GM23248 (cell line): ENCODE data around the gene PXK. TPM values are rescaled to one million over a fixed set of nuclear protein-coding genes. Genes with fewer than 3 reads are reported as not detected.

Experiments used
- DNase-seq: peaks from one replicate; pipeline ENCODE4 v3.0.0-alpha.2; 2015
- H2AFZ ChIP-seq: fragments of 200-600 bp; sonication (generic); 2 replicates; pipeline ENCODE4 v1.6.1; 2016; ENCODE audit warnings: antibody characterized with exemption
- H3F3A ChIP-seq: fragments of 200-600 bp; sonication (generic); 2 replicates; pipeline ENCODE4 v1.6.1; 2016; ENCODE audit warnings: mild to moderate bottlenecking, antibody characterized with exemption, mixed run types; ENCODE audit not compliant: insufficient read depth
- H3K27ac ChIP-seq: fragments of 200-600 bp; sonication (generic); 2 replicates; pipeline ENCODE4 v1.5.1; 2016; ENCODE audit warnings: mild to moderate bottlenecking
- H3K27me3 ChIP-seq: fragments of 200-600 bp; sonication (generic); replicated peaks from 2 replicates; pipeline ENCODE4 v1.6.1; 2016; ENCODE audit warnings: mild to moderate bottlenecking; ENCODE audit not compliant: insufficient read depth
- H3K36me3 ChIP-seq: fragments of 200-600 bp; sonication (generic); 2 replicates; pipeline ENCODE4 v1.6.1; 2016; ENCODE audit warnings: low read depth, mild to moderate bottlenecking
- H3K4me1 ChIP-seq: fragments of 200-600 bp; sonication (generic); 2 replicates; pipeline ENCODE4 v1.6.1; 2016; ENCODE audit warnings: mild to moderate bottlenecking; ENCODE audit not compliant: insufficient read depth
- H3K4me2 ChIP-seq: fragments of 200-600 bp; sonication (generic); one replicate; pipeline ENCODE4 v1.6.1; 2016; ENCODE audit warnings: mild to moderate bottlenecking; ENCODE audit not compliant: unreplicated experiment
- H3K4me3 ChIP-seq: fragments of 200-600 bp; sonication (generic); 2 replicates; pipeline ENCODE4 v1.5.1; 2016; ENCODE audit warnings: mild to moderate bottlenecking
- H3K79me2 ChIP-seq: fragments of 200-600 bp; sonication (generic); 2 replicates; pipeline ENCODE4 v1.6.1; 2016; ENCODE audit warnings: mild to moderate bottlenecking; ENCODE audit not compliant: insufficient read depth
- H3K9ac ChIP-seq: fragments of 200-600 bp; sonication (generic); 2 replicates; pipeline ENCODE4 v1.6.1; 2016; ENCODE audit warnings: mild to moderate bottlenecking
- H3K9me2 ChIP-seq: fragments of 200-600 bp; sonication (generic); 2 replicates; pipeline ENCODE4 v1.6.1; 2016; ENCODE audit warnings: mixed run types, mild to moderate bottlenecking, moderate library complexity; ENCODE audit not compliant: insufficient read depth
- H3K9me3 ChIP-seq: fragments of 200-600 bp; sonication (generic); one replicate; pipeline ENCODE4 v1.6.1; 2017; ENCODE audit warnings: low read depth
- H4K20me1 ChIP-seq: fragments of 200-600 bp; sonication (generic); 2 replicates; pipeline ENCODE4 v1.6.0; 2016; ENCODE audit not compliant: insufficient read depth
- EZH2 ChIP-seq: fragments of 200-600 bp; sonication (generic); IDR thresholded peaks from 2 replicates; pipeline ENCODE4 v1.6.1; 2018; ENCODE audit warnings: antibody characterized with exemption, mild to moderate bottlenecking; ENCODE audit not compliant: insufficient read depth, poor library complexity, severe bottlenecking
- EZH2phosphoT487 ChIP-seq: fragments of 200-600 bp; sonication (generic); IDR thresholded peaks from 2 replicates; pipeline ENCODE4 v1.6.1; 2018; ENCODE audit warnings: antibody characterized with exemption, moderate library complexity, mild to moderate bottlenecking, low read depth; ENCODE audit not compliant: insufficient read depth
- WGBS, 2 experiments: methylation state at CpG; one replicate each; pipeline ENCODE4 v1.1.6; 2015 to 2017; ENCODE audit warnings: low lambda C conversion rate in 2 of 2, low coverage in 1 of 2; ENCODE audit errors: missing lambda C conversion rate in 2 of 2; 5-methylcytosine and 5-hydroxymethylcytosine counted together
- in situ Hi-C: fragments of 300-500 bp; cut with MboI; formaldehyde crosslinking; loops from 2 replicates; pipeline ENCODE4 v1.15.0; 2020
- polyA plus RNA-seq: library from polyadenylated mRNA; unstranded; fragments of >200 nt; fragmentation: Nextera tagmentation; extraction: Ambion mirVana; gene quantifications from 2 replicates; pipeline ENCODE4 v1.2.1, GENCODE V29; 2016
- total RNA-seq: library from RNA; depleted of rRNA; stranded (reverse); fragments of >200 nt; shearing (Covaris generic); gene quantifications from 2 replicates; pipeline ENCODE4 v1.2.3, GENCODE V29; 2014

The PXK gene
- total and polyA plus RNA-seq, 2 experiments from 2014 or later = 33.8 to 45.1 TPM

DNA sequence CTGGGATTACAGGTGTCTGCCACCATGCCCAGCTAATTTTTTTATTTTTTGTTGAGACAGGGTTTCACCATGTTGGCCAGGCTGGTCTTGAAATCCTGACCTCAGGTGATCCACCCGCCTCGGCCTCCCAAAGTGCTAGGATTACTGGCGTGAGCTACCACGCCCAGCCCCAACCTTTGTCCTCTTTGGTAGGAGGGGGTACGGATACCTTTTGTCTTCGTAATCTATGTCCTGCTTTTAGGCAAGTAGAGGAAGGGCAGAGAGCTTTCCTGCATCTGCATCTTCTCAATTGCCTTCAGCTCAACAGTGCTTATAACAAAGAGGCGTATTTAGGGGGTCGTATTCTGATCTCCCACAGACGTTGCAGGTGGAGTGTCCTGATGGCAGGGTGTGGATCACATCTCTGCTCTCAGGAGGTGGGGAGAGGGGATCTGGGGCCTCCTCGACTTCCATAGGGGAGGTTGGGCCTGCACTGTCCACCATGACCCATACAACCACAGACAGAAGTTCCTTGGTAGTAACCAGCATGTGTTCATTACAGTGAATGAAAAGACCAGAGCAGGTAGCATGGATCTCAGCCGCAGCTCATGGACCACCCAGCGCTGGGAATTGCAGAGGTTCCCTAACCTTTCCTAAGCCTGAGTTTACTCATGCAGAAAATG lies 137.8 kb downstream of the PXK start:
- Histone ChIP-seq H3K9me2 (no peaks in the 10 kb centered on the region), H4K20me1 (no peaks in the 10 kb centered on the region), H3F3A (0 out of 2 replicates have a peak, but pooled peaks cover 6% of the 10 kb centered on the region), H3K9ac (no peak overlapping the region), H3K27ac (peak overlapping the region; percentile 33; the same call in 1 of the 2 replicates), H3K4me2 (no peak overlapping the region), H3K27me3 (no peaks in the 10 kb centered on the region), H3K9me3 (no peaks in the 10 kb centered on the region), H3K4me1 (peaks cover 14% of the 10 kb centered on the region), H3K4me3 (no peak overlapping the region), H3K36me3 (no peaks in the 10 kb centered on the region), H3K79me2 (no peaks in the 10 kb centered on the region), H2AFZ (no peak overlapping the region)
- TF ChIP-seq EZH2 (no peak), EZH2phosphoT487 (no peak)
- in situ Hi-C loops = no loop called here
- DNase-seq = no peak
- WGBS, 2 experiments = 92 to 95% methylated on average over 12 of the region's 12 CpGs

DNA sequence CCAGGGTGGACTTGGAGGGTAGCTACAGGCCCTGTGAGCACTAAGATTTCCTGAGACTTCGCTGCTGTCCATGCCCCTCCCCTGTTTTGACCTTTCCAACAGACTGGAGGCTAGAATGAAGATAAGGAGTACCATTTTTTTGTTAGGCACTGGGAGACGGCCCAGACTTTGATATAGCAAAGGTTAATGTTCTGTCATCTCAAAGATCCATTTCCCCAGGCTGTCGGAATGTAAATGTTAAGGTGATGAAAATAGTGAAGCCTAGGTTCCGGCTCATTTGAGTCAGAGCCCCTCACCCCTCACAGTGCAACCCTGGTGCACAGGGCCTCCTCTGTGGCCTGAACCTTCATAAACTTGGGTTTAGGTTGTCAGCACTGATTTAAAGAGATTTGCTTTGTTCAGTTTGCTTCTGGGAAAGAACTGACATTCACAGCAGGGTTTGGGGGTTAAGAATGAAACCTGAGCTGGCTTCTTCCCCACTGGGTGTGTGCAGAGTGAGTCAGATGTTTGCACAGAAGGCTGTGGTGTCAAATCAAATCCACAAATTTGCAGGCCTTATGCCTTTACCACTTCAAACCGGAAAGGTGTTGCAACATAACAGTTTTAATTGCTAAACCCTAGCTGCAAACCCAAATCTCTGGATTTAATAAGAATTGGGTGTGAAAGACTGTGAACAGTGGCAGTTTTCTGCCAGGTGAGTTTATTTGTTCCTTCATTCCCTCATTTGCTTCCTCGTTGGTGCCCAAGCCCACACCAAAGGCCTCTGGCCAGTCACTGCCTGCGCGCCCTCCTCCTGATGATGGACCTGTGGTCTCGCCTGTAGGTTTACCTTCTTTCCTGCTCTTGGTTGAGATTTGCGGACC lies 138.6 kb downstream of the PXK start:
- Histone ChIP-seq H4K20me1 (no peaks in the 10 kb centered on the region), H3K27ac (peak overlapping the region; percentile 33)

GRCh38 chr3:58473275-58473674 lies 140.6 kb downstream of the PXK start:
- Histone ChIP-seq H3K36me3 (no peaks in the 10 kb centered on the region), H3K4me2 (no peak overlapping the region), H3K27me3 (no peaks in the 10 kb centered on the region), H3K27ac (no peak overlapping the region), H3K9me2 (no peaks in the 10 kb centered on the region), H3K9me3 (no peaks in the 10 kb centered on the region), H3K4me1 (peaks cover 14% of the 10 kb centered on the region), H3K79me2 (no peaks in the 10 kb centered on the region), H3K9ac (no peak overlapping the region), H3K4me3 (no peak overlapping the region), H3F3A (0 out of 2 replicates have a peak, but pooled peaks cover 6% of the 10 kb centered on the region), H4K20me1 (no peaks in the 10 kb centered on the region), H2AFZ (no peak overlapping the region)
- TF ChIP-seq EZH2phosphoT487 (no peak), EZH2 (no peak)
- in situ Hi-C loops = no loop called here
- DNase-seq = no peak
- WGBS, 2 experiments = 85 to 89% methylated on average over 1 of the region's 1 CpG

More for the DNA sequence above, 138.6 kb downstream of the PXK start:
- no peaks in the 10 kb centered on the region for H3K79me2 ChIP-seq
- peak overlapping the region; percentile 32 for H3K4me2 ChIP-seq
- no peak for TF ChIP-seq EZH2
- no peak for TF ChIP-seq EZH2phosphoT487
- H3K36me3 ChIP-seq = no peaks in the 10 kb centered on the region
- no peaks in the 10 kb centered on the region for H3K9me2 ChIP-seq
- WGBS, 2 experiments = 66 to 68% methylated on average over 10 of the region's 10 CpGs
- no peak overlapping the region for H2AFZ ChIP-seq
- no peak overlapping the region for H3K4me3 ChIP-seq
- no peaks in the 10 kb centered on the region for H3K9me3 ChIP-seq
- H3K27me3 ChIP-seq = no peaks in the 10 kb centered on the region
- H3K9ac ChIP-seq = no peak overlapping the region
- peaks cover 14% of the 10 kb centered on the region for H3K4me1 ChIP-seq
- H3F3A ChIP-seq = 0 out of 2 replicates have a peak, but pooled peaks cover 6% of the 10 kb centered on the region
- in situ Hi-C loops = no loop called here
- DNase-seq = peak; percentile 89

GRCh38 chr3:58474348-58474911 lies 141.7 kb downstream of the PXK start:
- Histone ChIP-seq H3K79me2 (no peaks in the 10 kb centered on the region), H4K20me1 (no peaks in the 10 kb centered on the region), H3K4me3 (no peak overlapping the region), H3K9me3 (no peaks in the 10 kb centered on the region), H3K36me3 (no peaks in the 10 kb centered on the region), H3K27ac (no peak overlapping the region), H3K9me2 (no peaks in the 10 kb centered on the region), H3K27me3 (no peaks in the 10 kb centered on the region), H3K4me1 (peaks cover 14% of the 10 kb centered on the region), H3K9ac (no peak overlapping the region), H2AFZ (no peak overlapping the region), H3F3A (0 out of 2 replicates have a peak, but pooled peaks cover 6% of the 10 kb centered on the region), H3K4me2 (no peak overlapping the region)
- no peak for DNase-seq
- TF ChIP-seq EZH2phosphoT487 (no peak), EZH2 (no peak)
- in situ Hi-C loops = no loop called here
- 87 to 100% methylated on average over 1 of the region's 1 CpG for WGBS, 2 experiments
